GM19467 (cell line): ENCODE results near the gene GPR161.

Source experiments
- ATAC-seq: cut with Tn5 transposase; IDR thresholded peaks from one replicate; pipeline ENCODE4 v1.9.1; 2021; ENCODE audit warnings: mild to moderate bottlenecking, moderate library complexity; ENCODE audit not compliant: unreplicated experiment

The GPR161 gene

GRCh38 chr1:168112673-168113305, 23.9 kb downstream of the GPR161 start:
- ATAC-seq, result no peak

GRCh38 chr1:168110896-168111545, 25.7 kb downstream of the GPR161 start:
- ATAC-seq, result no peak

GRCh38 chr1:168106274-168106673, 30.5 kb downstream of the GPR161 start:
- no peak for ATAC-seq

- ATAC-seq, result no peak
Observed at GRCh38 chr1:168105846-168106245, 30.9 kb downstream of the GPR161 start.

- ATAC-seq, result no peak
Observed at GRCh38 chr1:168104535-168104934, 32.2 kb downstream of the GPR161 start.

GRCh38 chr1:168102487-168102886, 34.2 kb downstream of the GPR161 start:
- ATAC-seq, result no peak

GRCh38 chr1:168101336-168101735, 35.4 kb downstream of the GPR161 start:
- ATAC-seq, result no peak

GRCh38 chr1:168100315-168101002, 36.3 kb downstream of the GPR161 start:
- no peak for ATAC-seq

- ATAC-seq, result no peak
Observed at GRCh38 chr1:168099337-168099801, 37.4 kb downstream of the GPR161 start.

- no peak for ATAC-seq
Observed at GRCh38 chr1:168098534-168099320, 38.0 kb downstream of the GPR161 start.

GRCh38 chr1:168097921-168098528, 38.7 kb downstream of the GPR161 start:
- no peak for ATAC-seq

GRCh38 chr1:168096296-168097165, 40.2 kb downstream of the GPR161 start:
- ATAC-seq, result no peak

GRCh38 chr1:168095476-168095875, 41.3 kb downstream of the GPR161 start:
- no peak for ATAC-seq

- no peak for ATAC-seq
Observed at GRCh38 chr1:168093616-168094015, 43.1 kb downstream of the GPR161 start.

GRCh38 chr1:168092566-168093355, 44.0 kb downstream of the GPR161 start:
- no peak for ATAC-seq

- ATAC-seq, result no peak
Observed at GRCh38 chr1:168091720-168092550, 44.8 kb downstream of the GPR161 start.

- ATAC-seq, result no peak
Observed at GRCh38 chr1:168091063-168091462, 45.7 kb downstream of the GPR161 start.

- ATAC-seq, result no peak
Observed at GRCh38 chr1:168090395-168090794, 46.3 kb downstream of the GPR161 start.
